Tibial nerve (tissue), 4 donors: ENCODE measurements around the gene PSMD9. TPM values are rescaled to one million over a fixed set of nuclear protein-coding genes. Genes with fewer than 3 reads are reported as not detected.

Experiments used
- DNase-seq, 2 donors: peaks; one replicate each; pipeline ENCODE4 v3.0.0-alpha.2; 2019; ENCODE audit warnings: low spot score in 2 of 2
- H3K27ac ChIP-seq, 4 donors: fragments of 200-600 bp; sonication (generic) in 3 of 4; one replicate each; pipeline ENCODE4 v1.5.1; 2017 to 2019; ENCODE audit warnings: mild to moderate bottlenecking in 1 of 4
- H3K27me3 ChIP-seq, 2 donors: fragments of 200-600 bp; sonication (generic) in 1 of 2; one replicate each; pipeline versions ENCODE4 v1.5.1 to v1.6.0; 2017 to 2019
- H3K36me3 ChIP-seq, 3 donors: fragments of 200-600 bp; sonication (generic); one replicate each; pipeline ENCODE4 v1.5.1; 2018 to 2019
- H3K4me1 ChIP-seq, 4 donors: fragments of 200-600 bp; sonication (generic) in 3 of 4; one replicate each; pipeline ENCODE4 v1.5.1; 2017 to 2019
- H3K4me3 ChIP-seq, 4 donors: fragments of 200-600 bp; sonication (generic) in 3 of 4; one replicate each; pipeline ENCODE4 v1.5.1; 2017 to 2019; ENCODE audit warnings: mild to moderate bottlenecking in 1 of 4, moderate library complexity in 1 of 4
- H3K9me3 ChIP-seq, 4 donors: fragments of 200-600 bp; sonication (generic) in 3 of 4; one replicate each; pipeline ENCODE4 v1.5.1; 2017 to 2019
- EP300 ChIP-seq, 2 donors: sonication (generic); formaldehyde crosslinking; IDR thresholded peaks; one replicate each; pipeline ENCODE4 v1.6.1; 2017; ENCODE audit warnings: antibody characterized with exemption in 2 of 2, mild to moderate bottlenecking in 1 of 2
- POLR2A ChIP-seq, 2 donors: fragments of 450-650 bp; IDR thresholded peaks; one replicate each; pipeline ENCODE4 v1.6.1; 2017; ENCODE audit warnings: antibody characterized with exemption in 2 of 2, mild to moderate bottlenecking in 2 of 2, moderate library complexity in 2 of 2
- WGBS, 2 donors: methylation state at CpG; one replicate each; pipeline ENCODE4 v1.1.5; 2018; 5-methylcytosine and 5-hydroxymethylcytosine counted together
- total RNA-seq, 4 donors: library from RNA; depleted of rRNA; stranded (reverse); fragments of >200 nt; gene quantifications; one replicate each; pipeline ENCODE4 v1.1.0, GENCODE V29; 2016
- TF ChIP-seq, protein P1 (sequence below), 5 experiments: fragments of 200-600 bp in 3 of 5; fragments of 450-650 bp in 2 of 5; sonication (generic) in 3 of 5; IDR thresholded peaks; one replicate each; pipeline ENCODE4 v1.5.1; 2016 to 2019; ENCODE audit warnings: antibody characterized with exemption in 5 of 5, mild to moderate bottlenecking in 3 of 5, moderate library complexity in 2 of 5

The PSMD9 gene
- total RNA-seq, 4 donors from 2014 or later = 22.4 to 47.7 (median 42.8) TPM

DNA sequence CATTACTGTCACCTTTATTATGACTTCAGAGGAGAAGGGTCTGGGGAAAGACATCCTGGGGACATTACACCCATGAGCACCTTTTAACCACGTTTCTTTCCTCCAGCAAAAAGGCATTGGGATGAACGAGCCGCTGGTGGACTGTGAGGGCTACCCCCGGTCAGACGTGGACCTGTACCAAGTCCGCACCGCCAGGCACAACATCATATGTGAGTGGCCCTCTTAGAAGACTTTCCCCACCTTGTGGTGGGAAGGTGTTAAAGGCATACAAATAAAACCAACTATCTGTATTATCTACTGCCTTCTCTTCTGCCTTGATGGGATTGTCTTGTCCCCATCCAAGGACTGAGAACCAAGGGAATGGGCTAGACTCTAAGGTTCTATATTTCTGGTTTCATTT, 6.0 kb downstream of the PSMD9 start:
- no peaks in the 10 kb centered on the region for H3K9me3 ChIP-seq
- DNase-seq = no peak
- no peak for TF ChIP-seq EP300 (IDR thresholded peaks at IDR 0.05)
- TF ChIP-seq, protein P1, sequence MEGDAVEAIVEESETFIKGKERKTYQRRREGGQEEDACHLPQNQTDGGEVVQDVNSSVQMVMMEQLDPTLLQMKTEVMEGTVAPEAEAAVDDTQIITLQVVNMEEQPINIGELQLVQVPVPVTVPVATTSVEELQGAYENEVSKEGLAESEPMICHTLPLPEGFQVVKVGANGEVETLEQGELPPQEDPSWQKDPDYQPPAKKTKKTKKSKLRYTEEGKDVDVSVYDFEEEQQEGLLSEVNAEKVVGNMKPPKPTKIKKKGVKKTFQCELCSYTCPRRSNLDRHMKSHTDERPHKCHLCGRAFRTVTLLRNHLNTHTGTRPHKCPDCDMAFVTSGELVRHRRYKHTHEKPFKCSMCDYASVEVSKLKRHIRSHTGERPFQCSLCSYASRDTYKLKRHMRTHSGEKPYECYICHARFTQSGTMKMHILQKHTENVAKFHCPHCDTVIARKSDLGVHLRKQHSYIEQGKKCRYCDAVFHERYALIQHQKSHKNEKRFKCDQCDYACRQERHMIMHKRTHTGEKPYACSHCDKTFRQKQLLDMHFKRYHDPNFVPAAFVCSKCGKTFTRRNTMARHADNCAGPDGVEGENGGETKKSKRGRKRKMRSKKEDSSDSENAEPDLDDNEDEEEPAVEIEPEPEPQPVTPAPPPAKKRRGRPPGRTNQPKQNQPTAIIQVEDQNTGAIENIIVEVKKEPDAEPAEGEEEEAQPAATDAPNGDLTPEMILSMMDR (IDR thresholded peaks at IDR 0.05) = peak in 1 of 5 experiments; percentile 10
- H3K4me1 ChIP-seq = peaks cover 0 to 39% (median 12%) of the 10 kb centered on the region in 4 donors
- WGBS, 2 donors = 57 to 60% methylated on average over 7 of the region's 7 CpGs
- H3K27ac ChIP-seq = no peak overlapping the region
- H3K36me3 ChIP-seq = peaks cover 0 to 66% (median 7%) of the 10 kb centered on the region in 3 donors
- H3K27me3 ChIP-seq = no peaks in the 10 kb centered on the region
- H3K4me3 ChIP-seq = no peak overlapping the region

DNA sequence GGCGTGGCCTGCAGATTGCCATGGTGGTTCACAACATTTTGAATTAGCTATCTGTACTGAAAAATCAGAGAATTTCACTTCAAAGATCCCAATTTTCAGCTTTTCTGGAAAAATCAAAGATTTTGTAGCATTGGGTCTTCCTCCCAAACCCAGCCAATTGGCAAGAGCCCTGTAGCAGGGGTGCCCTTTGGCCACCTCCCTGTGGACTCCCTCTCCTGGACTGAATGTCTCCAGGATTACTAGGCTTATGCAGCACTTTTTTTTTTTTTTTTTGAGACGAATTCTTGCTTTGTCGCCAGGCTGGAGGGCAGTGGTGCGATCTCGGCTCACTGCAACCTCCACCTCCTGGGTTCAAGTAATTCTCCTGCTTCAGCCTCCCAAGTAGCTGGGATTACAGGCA, 9.7 kb downstream of the PSMD9 start:
- Histone ChIP-seq H3K4me3 (no peak overlapping the region), H3K36me3 (peaks cover 0 to 89% (median 13%) of the 10 kb centered on the region in 3 donors), H3K27me3 (no peaks in the 10 kb centered on the region), H3K9me3 (no peaks in the 10 kb centered on the region), H3K27ac (no peak overlapping the region), H3K4me1 (peaks cover 0 to 12% (median 0%) of the 10 kb centered on the region in 4 donors)
- 72 to 85% methylated on average over 5 of the region's 5 CpGs for WGBS, 2 donors
- DNase-seq = no peak
- TF ChIP-seq EP300 (IDR thresholded peaks at IDR 0.05) = no peak
- TF ChIP-seq POLR2A (IDR thresholded peaks at IDR 0.05) = no peak
- TF ChIP-seq, protein P1 (IDR thresholded peaks at IDR 0.05) = no peak

DNA sequence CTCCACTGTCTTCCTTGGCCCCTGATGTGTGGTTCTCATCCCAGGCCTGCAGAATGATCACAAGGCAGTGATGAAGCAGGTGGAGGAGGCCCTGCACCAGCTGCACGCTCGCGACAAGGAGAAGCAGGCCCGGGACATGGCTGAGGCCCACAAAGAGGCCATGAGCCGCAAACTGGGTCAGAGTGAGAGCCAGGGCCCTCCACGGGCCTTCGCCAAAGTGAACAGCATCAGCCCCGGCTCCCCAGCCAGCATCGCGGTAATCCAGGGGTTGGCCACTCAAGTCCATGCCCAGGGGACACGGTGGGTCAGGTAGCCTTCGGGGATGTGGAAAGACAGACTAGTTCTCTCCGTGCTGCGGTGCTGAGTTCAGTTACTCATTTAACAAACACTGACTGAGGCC, 11.0 kb downstream of the PSMD9 start:
- no peak overlapping the region for H3K27ac ChIP-seq
- H3K4me1 ChIP-seq = no peaks in the 10 kb centered on the region
- TF ChIP-seq EP300 (IDR thresholded peaks at IDR 0.05) (no peak), POLR2A (IDR thresholded peaks at IDR 0.05) (no peak)
- TF ChIP-seq, protein P1 (IDR thresholded peaks at IDR 0.05) = no peak
- no peaks in the 10 kb centered on the region for H3K9me3 ChIP-seq
- H3K27me3 ChIP-seq = no peaks in the 10 kb centered on the region
- 95 to 97% methylated on average over 11 to 14 of the region's 14 CpGs for WGBS, 2 donors
- H3K36me3 ChIP-seq = peaks cover 0 to 98% (median 18%) of the 10 kb centered on the region in 3 donors
- H3K4me3 ChIP-seq = no peak overlapping the region
- no peak for DNase-seq

DNA sequence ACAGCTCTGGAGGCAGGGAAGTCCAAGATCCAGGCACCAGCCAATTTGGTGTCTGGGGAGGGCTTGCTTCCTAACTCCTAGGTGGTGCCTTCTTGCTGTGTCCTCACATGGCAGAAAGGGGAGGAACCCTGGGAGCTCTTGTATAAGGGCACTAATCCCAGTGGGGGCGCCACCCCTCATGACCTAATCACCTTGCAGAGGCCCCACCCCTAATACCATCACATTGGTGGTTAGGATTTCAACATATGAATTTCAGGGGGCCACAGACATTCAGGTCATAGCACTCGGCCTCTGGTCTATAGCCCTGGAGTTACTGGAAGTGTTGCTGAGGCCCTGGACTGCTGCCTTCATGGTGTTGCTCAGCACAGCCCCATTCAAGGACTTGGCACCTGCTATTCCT, 14.6 kb downstream of the PSMD9 start:
- WGBS, 2 donors = 83 to 85% methylated on average over 2 of the region's 2 CpGs
- Histone ChIP-seq H3K9me3 (no peaks in the 10 kb centered on the region), H3K4me3 (no peak overlapping the region), H3K4me1 (no peaks in the 10 kb centered on the region), H3K27ac (no peak overlapping the region), H3K36me3 (peaks cover 0 to 98% (median 13%) of the 10 kb centered on the region in 3 donors), H3K27me3 (no peaks in the 10 kb centered on the region)
- no peak for DNase-seq
- TF ChIP-seq EP300 (IDR thresholded peaks at IDR 0.05) = no peak
- TF ChIP-seq, protein P1 (IDR thresholded peaks at IDR 0.05) = no peak
- TF ChIP-seq POLR2A (IDR thresholded peaks at IDR 0.05) = no peak

DNA sequence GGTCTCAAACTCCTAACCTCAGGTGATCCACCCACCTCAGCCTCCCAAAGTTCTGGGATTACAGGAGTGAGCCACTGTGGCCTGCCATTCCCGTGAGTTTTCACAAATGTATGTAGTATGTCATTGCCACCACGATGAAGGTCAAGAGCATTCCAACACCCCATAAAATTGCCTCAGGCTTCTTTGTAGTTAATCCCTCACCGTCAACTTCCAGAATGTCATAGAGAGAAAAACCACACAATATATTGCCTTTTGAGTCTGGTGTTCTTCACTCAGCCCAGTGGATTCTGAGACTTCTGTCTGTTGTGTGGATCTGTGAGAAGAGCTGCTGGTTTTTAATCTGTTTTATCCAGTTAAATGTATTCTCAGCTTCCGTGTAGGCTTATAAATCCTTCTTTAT, 17.2 kb downstream of the PSMD9 start:
- WGBS, 2 donors = 33 to 38% methylated on average over 4 of the region's 4 CpGs
- H3K4me1 ChIP-seq = no peaks in the 10 kb centered on the region
- TF ChIP-seq POLR2A (IDR thresholded peaks at IDR 0.05) (no peak), EP300 (IDR thresholded peaks at IDR 0.05) (no peak)
- TF ChIP-seq, protein P1 (IDR thresholded peaks at IDR 0.05) = no peak
- no peak overlapping the region for H3K27ac ChIP-seq
- H3K4me3 ChIP-seq = no peak overlapping the region
- H3K27me3 ChIP-seq = no peaks in the 10 kb centered on the region
- H3K9me3 ChIP-seq = no peaks in the 10 kb centered on the region
- DNase-seq = no peak
- peaks cover 0 to 98% (median 11%) of the 10 kb centered on the region in 3 donors for H3K36me3 ChIP-seq
